Liver (tissue), 9 donors: Measurements from ENCODE around the gene PLAU. TPM values are rescaled to one million over a fixed set of nuclear protein-coding genes. Genes with fewer than 3 reads are reported as not detected.

ENCODE experiments used
- DNase-seq: peaks from one replicate; pipeline ENCODE4 v3.0.0-alpha.2; 2017; ENCODE audit warnings: low spot score
- H3K27ac ChIP-seq, 2 donors: one replicate each; pipeline ENCODE4 v1.7.0; 2013; ENCODE audit warnings: inconsistent platforms in 2 of 2, low read length in 2 of 2, control low read depth in 1 of 2, low read depth in 1 of 2, mild to moderate bottlenecking in 1 of 2
- H3K27me3 ChIP-seq, 4 donors: one replicate each; pipeline versions ENCODE4 v1.6.1 to v1.7.0; 2013; ENCODE audit warnings: low read length in 3 of 4, inconsistent platforms in 1 of 4, mild to moderate bottlenecking in 1 of 4, moderate library complexity in 1 of 4; ENCODE audit not compliant: control insufficient read depth in 4 of 4, insufficient read depth in 4 of 4
- H3K36me3 ChIP-seq, 4 donors: one replicate each; pipeline versions ENCODE4 v1.6.1 to v1.7.0; 2013; ENCODE audit warnings: low read length in 3 of 4, mild to moderate bottlenecking in 3 of 4, low read depth in 1 of 4, moderate library complexity in 1 of 4; ENCODE audit not compliant: control insufficient read depth in 4 of 4, insufficient read depth in 3 of 4
- H3K4me1 ChIP-seq, 4 donors: one replicate each; pipeline versions ENCODE4 v1.6.1 to v1.7.0; 2013; ENCODE audit warnings: low read length in 3 of 4, mild to moderate bottlenecking in 3 of 4, moderate library complexity in 1 of 4; ENCODE audit not compliant: control insufficient read depth in 4 of 4, insufficient read depth in 4 of 4
- H3K4me3 ChIP-seq, 3 donors: one replicate each; pipeline versions ENCODE4 v1.6.1 to v1.7.0; 2013; ENCODE audit warnings: low read length in 3 of 3, control low read depth in 1 of 3, low read depth in 1 of 3, mild to moderate bottlenecking in 1 of 3
- H3K9ac ChIP-seq, 2 donors: one replicate each; pipeline ENCODE4 v1.7.0; 2013; ENCODE audit warnings: low read length in 2 of 2, mild to moderate bottlenecking in 2 of 2, moderate library complexity in 2 of 2, control low read depth in 1 of 2, low read depth in 1 of 2
- H3K9me3 ChIP-seq, 4 donors: one replicate each; pipeline versions ENCODE4 v1.6.1 to v1.7.0; 2013; ENCODE audit warnings: low read length in 3 of 4; ENCODE audit not compliant: control insufficient read depth in 4 of 4
- ATF3 ChIP-seq: IDR thresholded peaks from 2 replicates; pipeline ENCODE4 v1.6.1; 2016; ENCODE audit warnings: antibody characterized with exemption
- CTCF ChIP-seq: fragments of 150-350 bp; IDR thresholded peaks from 2 replicates; pipeline ENCODE4 v1.5.1; 2017; ENCODE audit warnings: improper control_type of control experiment, low read depth, low read length; ENCODE audit not compliant: missing input control
- EGR1 ChIP-seq, 2 donors: IDR thresholded peaks; 2 replicates each; pipeline ENCODE4 v1.6.1; 2016 to 2018; ENCODE audit warnings: antibody characterized with exemption in 2 of 2, low read depth in 2 of 2
- FOXA1 ChIP-seq: IDR thresholded peaks from 2 replicates; pipeline ENCODE4 v1.6.1; 2016; ENCODE audit warnings: antibody characterized with exemption
- HNF4A ChIP-seq, 2 donors: conservative IDR thresholded peaks; 2 replicates each; pipeline ENCODE4 v1.6.1; 2016; ENCODE audit warnings: antibody characterized with exemption in 2 of 2, mild to moderate bottlenecking in 2 of 2
- HNF4G ChIP-seq: IDR thresholded peaks from 2 replicates; pipeline ENCODE4 v1.6.1; 2016; ENCODE audit warnings: antibody characterized with exemption
- JUND ChIP-seq, 2 donors: IDR thresholded peaks; 2 replicates each; pipeline ENCODE4 v1.6.1; 2016; ENCODE audit warnings: antibody characterized with exemption in 2 of 2
- MAX ChIP-seq: IDR thresholded peaks from 2 replicates; pipeline ENCODE4 v1.6.1; 2016; ENCODE audit warnings: antibody characterized with exemption
- RAD21 ChIP-seq, 2 donors: IDR thresholded peaks; 2 replicates each; pipeline ENCODE4 v1.6.1; 2016; ENCODE audit warnings: antibody characterized with exemption in 2 of 2, mild to moderate bottlenecking in 2 of 2
- REST ChIP-seq: IDR thresholded peaks from 2 replicates; pipeline ENCODE4 v1.6.1; 2016; ENCODE audit warnings: antibody characterized with exemption, mild to moderate bottlenecking
- RXRA ChIP-seq, 2 donors: IDR thresholded peaks; 2 replicates each; pipeline ENCODE4 v1.6.1; 2017 to 2018; ENCODE audit warnings: antibody characterized with exemption in 2 of 2, mild to moderate bottlenecking in 1 of 2
- TAF1 ChIP-seq: conservative IDR thresholded peaks from 2 replicates; pipeline ENCODE4 v1.6.1; 2016; ENCODE audit warnings: antibody characterized with exemption, mild to moderate bottlenecking
- YY1 ChIP-seq: IDR thresholded peaks from 2 replicates; pipeline ENCODE4 v1.6.1; 2016; ENCODE audit warnings: antibody characterized with exemption, mild to moderate bottlenecking
- ZBTB33 ChIP-seq: IDR thresholded peaks from 2 replicates; pipeline ENCODE4 v1.6.1; 2016; ENCODE audit warnings: antibody characterized with exemption
- WGBS: extraction: QIAGEN DNeasy Blood & Tissue Kit; methylation state at CpG from one replicate; pipeline ENCODE4 v1.1.7; 2013; 5-methylcytosine and 5-hydroxymethylcytosine counted together
- polyA plus RNA-seq, 2 donors: library from polyadenylated mRNA; stranded (reverse) in 1 of 2; unstranded in 1 of 2; fragments of 200-250 nt in 1 of 2; fragments of >200 nt in 1 of 2; fragmentation: Nextera tagmentation in 1 of 2; extraction: Ambion mirVana in 1 of 2; gene quantifications; one replicate each; pipeline versions ENCODE4 v1.2.1 to v1.2.3, GENCODE V29; 2013 to 2015
- total RNA-seq, 2 donors: library from RNA; depleted of rRNA; stranded (reverse); fragments of >200 nt; gene quantifications; one replicate each; pipeline ENCODE4 v1.2.3, GENCODE V29; 2014
- donor health status: healthy.
- donor health status: healthy.
- donor health status: healthy.
- donor health status: healthy.
- donor health status: healthy.

The PLAU gene
- total and polyA plus RNA-seq, 4 donors, result 0.40 to 1.0 (median 0.79) TPM

GRCh38 chr10:73875139-73875475, 35.8 kb upstream of the PLAU start:
- no peak for TF ChIP-seq FOXA1
- TF ChIP-seq MAX, result no peak
- TF ChIP-seq REST, result no peak
- Histone ChIP-seq H3K4me1 (peaks cover 9 to 29% (median 20%) of the 10 kb centered on the region in 4 donors), H3K9me3 (no peaks in the 10 kb centered on the region), H3K27me3 (no peaks in the 10 kb centered on the region), H3K27ac (no peak overlapping the region), H3K9ac (no peak overlapping the region), H3K4me3 (peak overlapping the region; percentile 46 to 89 (median 80)), H3K36me3 (peaks cover 0 to 2% (median 0%) of the 10 kb centered on the region in 4 donors)
- WGBS, result 60% methylated on average over 3 of the region's 3 CpGs
- DNase-seq, result no peak

- Histone ChIP-seq H3K4me3 (no peak overlapping the region), H3K27me3 (no peaks in the 10 kb centered on the region), H3K9ac (no peak overlapping the region), H3K4me1 (peaks cover 9 to 26% (median 20%) of the 10 kb centered on the region in 4 donors), H3K36me3 (no peaks in the 10 kb centered on the region), H3K27ac (no peak overlapping the region), H3K9me3 (no peaks in the 10 kb centered on the region)
- TF ChIP-seq RXRA (IDR thresholded peaks at IDR 0.05) (no peak), REST (no peak), ZBTB33 (no peak), ATF3 (no peak), EGR1 (IDR thresholded peaks at IDR 0.05; ENCODE audit: low read depth in 2 of 2) (no peak), RAD21 (IDR thresholded peaks at IDR 0.05) (no peak), HNF4G (no peak), HNF4A (conservative IDR thresholded peaks at IDR 0.05) (no peak), JUND (IDR thresholded peaks at IDR 0.05) (no peak), CTCF (no peak), TAF1 (no peak), MAX (no peak), YY1 (no peak)
- no peak for DNase-seq
- WGBS, result 97% methylated on average over 4 of the region's 4 CpGs
Measured at GRCh38 chr10:73876157-73876556, 34.8 kb upstream of the PLAU start.
